ENCODE data around the gene TMEM80. TPM values are rescaled to one million over a fixed set of nuclear protein-coding genes. Genes with fewer than 3 reads are reported as not detected.

Gene TMEM80
- total and polyA plus RNA-seq, 9 of the 15 experiments (the other 6 are each of a cell fraction or from before 2014, with no cell fraction given), result 5.1 to 30.1 (median 12.4) TPM

DNA sequence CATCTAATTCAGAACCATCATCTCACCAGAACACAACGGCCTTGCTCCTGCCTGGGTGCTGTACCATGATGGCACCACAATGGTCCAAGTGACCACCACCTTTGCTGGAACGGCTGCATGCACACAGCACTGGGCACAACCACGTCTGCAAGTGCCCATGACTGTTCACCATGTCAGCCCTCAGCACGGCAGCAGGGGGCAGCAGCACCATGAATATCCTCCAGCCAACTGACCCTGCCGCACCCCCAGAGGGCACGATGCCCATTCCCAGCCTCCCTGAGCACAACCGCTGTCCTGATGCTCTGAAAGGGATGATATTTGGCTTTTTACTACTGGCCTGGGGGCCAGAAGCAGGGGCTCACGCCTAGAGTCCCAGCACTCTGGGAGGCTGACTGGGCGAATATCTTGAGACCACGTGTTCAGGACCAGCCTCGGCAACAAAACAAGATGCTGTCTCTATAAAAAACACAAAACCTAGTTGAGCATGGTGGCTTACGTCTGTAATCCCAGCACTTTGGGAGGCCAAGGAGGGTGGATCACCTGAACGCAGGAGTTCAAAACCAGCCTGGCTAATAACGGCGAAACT is 32.8 kb upstream of the TMEM80 start (continued):
- TF ChIP-seq, protein P1, sequence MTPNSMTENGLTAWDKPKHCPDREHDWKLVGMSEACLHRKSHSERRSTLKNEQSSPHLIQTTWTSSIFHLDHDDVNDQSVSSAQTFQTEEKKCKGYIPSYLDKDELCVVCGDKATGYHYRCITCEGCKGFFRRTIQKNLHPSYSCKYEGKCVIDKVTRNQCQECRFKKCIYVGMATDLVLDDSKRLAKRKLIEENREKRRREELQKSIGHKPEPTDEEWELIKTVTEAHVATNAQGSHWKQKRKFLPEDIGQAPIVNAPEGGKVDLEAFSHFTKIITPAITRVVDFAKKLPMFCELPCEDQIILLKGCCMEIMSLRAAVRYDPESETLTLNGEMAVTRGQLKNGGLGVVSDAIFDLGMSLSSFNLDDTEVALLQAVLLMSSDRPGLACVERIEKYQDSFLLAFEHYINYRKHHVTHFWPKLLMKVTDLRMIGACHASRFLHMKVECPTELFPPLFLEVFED (CRISPR knock-in tag; conservative IDR thresholded peaks at IDR 0.05), result no peak
- TF ChIP-seq MTA3 (IDR thresholded peaks at IDR 0.05; ENCODE audit: borderline replicate concordance) (peak; percentile 36; the same call in 1 of the 2 replicates), RBM14 (IDR thresholded peaks at IDR 0.05; ENCODE audit: borderline replicate concordance, insufficient read depth, low read depth, low read length) (no peak), C11orf30 (IDR thresholded peaks at IDR 0.05; ENCODE audit: low read depth) (no peak), POLR2G (IDR thresholded peaks at IDR 0.05; ENCODE audit: low read depth, low read length) (0 out of 2 replicates have a peak, but pooled peaks have one; percentile 27), ATF7 (IDR thresholded peaks at IDR 0.05) (no peak), SMC3 (conservative IDR thresholded peaks at IDR 0.05; ENCODE audit: insufficient read depth, low read depth, low read length) (peak; percentile 69), MYNN (IDR thresholded peaks at IDR 0.05) (0 out of 2 replicates have a peak, but pooled peaks have one; percentile 66), MYNN (CRISPR knock-in tag; IDR thresholded peaks at IDR 0.05) (no peak), STAG1 (CRISPR knock-in tag; IDR thresholded peaks at IDR 0.05; ENCODE audit: borderline replicate concordance) (peak; percentile 71; the same call in 1 of the 2 replicates), KLF6 (CRISPR knock-in tag; IDR thresholded peaks at IDR 0.05; ENCODE audit: borderline replicate concordance) (no peak), RCOR1 (IDR thresholded peaks at IDR 0.05; ENCODE audit: borderline replicate concordance in 1 of 2, low read depth in 2 of 2, low read length in 2 of 2) (no peak), HDAC1 (IDR thresholded peaks at IDR 0.05) (no peak), ZNF354B (CRISPR knock-in tag; IDR thresholded peaks at IDR 0.05) (no peak), HNRNPH1 (optimal IDR thresholded peaks at IDR 0.05; ENCODE audit: low read depth, low read length) (no peak), RBM17 (IDR thresholded peaks at IDR 0.05; ENCODE audit: borderline replicate concordance, low read depth, low read length) (no peak), SRSF7 (optimal IDR thresholded peaks at IDR 0.05; ENCODE audit: low read depth, low read length) (no peak)
- TF ChIP-seq, protein P2, sequence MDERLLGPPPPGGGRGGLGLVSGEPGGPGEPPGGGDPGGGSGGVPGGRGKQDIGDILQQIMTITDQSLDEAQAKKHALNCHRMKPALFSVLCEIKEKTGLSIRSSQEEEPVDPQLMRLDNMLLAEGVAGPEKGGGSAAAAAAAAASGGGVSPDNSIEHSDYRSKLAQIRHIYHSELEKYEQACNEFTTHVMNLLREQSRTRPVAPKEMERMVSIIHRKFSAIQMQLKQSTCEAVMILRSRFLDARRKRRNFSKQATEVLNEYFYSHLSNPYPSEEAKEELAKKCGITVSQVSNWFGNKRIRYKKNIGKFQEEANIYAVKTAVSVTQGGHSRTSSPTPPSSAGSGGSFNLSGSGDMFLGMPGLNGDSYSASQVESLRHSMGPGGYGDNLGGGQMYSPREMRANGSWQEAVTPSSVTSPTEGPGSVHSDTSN (CRISPR knock-in tag; IDR thresholded peaks at IDR 0.05; ENCODE audit: low read depth), result no peak
- TF ChIP-seq, protein P2 (tag; conservative IDR thresholded peaks at IDR 0.05; ENCODE audit: low read depth), result no peak
- TF ChIP-seq, protein P3, sequence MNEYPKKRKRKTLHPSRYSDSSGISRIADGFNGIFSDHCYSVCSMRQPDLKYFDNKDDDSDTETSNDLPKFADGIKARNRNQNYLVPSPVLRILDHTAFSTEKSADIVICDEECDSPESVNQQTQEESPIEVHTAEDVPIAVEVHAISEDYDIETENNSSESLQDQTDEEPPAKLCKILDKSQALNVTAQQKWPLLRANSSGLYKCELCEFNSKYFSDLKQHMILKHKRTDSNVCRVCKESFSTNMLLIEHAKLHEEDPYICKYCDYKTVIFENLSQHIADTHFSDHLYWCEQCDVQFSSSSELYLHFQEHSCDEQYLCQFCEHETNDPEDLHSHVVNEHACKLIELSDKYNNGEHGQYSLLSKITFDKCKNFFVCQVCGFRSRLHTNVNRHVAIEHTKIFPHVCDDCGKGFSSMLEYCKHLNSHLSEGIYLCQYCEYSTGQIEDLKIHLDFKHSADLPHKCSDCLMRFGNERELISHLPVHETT (CRISPR knock-in tag; conservative IDR thresholded peaks at IDR 0.05 in 1 of 2, IDR thresholded peaks at IDR 0.05 in 1 of 2), result no peak
- TF ChIP-seq, protein P4, sequence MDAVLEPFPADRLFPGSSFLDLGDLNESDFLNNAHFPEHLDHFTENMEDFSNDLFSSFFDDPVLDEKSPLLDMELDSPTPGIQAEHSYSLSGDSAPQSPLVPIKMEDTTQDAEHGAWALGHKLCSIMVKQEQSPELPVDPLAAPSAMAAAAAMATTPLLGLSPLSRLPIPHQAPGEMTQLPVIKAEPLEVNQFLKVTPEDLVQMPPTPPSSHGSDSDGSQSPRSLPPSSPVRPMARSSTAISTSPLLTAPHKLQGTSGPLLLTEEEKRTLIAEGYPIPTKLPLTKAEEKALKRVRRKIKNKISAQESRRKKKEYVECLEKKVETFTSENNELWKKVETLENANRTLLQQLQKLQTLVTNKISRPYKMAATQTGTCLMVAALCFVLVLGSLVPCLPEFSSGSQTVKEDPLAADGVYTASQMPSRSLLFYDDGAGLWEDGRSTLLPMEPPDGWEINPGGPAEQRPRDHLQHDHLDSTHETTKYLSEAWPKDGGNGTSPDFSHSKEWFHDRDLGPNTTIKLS (IDR thresholded peaks at IDR 0.05; ENCODE audit: borderline replicate concordance, low read depth), result no peak
